ENCODE measurements around the gene ANKS1B. TPM values are rescaled to one million over a fixed set of nuclear protein-coding genes. Genes with fewer than 3 reads are reported as not detected.

ANKS1B gene
- total and polyA plus RNA-seq, 2 of the 4 experiments (the other 2 are of a cell fraction), result 0.17 to 0.18 TPM

DNA sequence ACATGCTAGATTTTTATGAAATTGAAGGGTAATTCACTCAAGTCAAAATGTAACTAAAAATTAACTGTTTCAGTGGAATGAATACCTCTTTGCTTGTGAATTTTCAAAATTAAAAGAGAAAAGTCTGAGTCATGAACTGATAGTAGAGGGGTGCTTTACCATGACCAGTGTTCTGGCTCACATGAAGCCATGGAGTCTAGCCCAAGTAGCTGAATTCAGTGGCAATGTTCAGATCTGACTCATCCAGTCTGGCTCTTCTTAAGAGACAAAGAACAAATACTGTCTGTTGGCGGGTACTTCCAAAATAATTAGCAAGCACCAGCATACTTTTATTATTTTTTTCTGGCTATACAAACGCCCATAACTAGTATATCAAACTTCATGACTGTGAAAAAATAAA is 703.5 kb downstream of the ANKS1B start:
- POLR2A ChIA-PET (ENCODE audit: unreplicated experiment), result no interaction called here
- no peak overlapping the region for H2BK120ac ChIP-seq (ENCODE audit: low read depth, low read length)
- no peak overlapping the region for H3K4ac ChIP-seq (ENCODE audit: low read depth, low read length)
- H2AFZ ChIP-seq (replicated peaks; ENCODE audit: low read length, poor library complexity), result no peak overlapping the region
- H3K79me1 ChIP-seq (ENCODE audit: low read depth in 1 of 2, low read length in 2 of 2), result no peaks in the 10 kb centered on the region
- no TSS peak for BruUV-seq (replicated peaks)
- peaks cover 7% of the 10 kb centered on the region for H3K9me3 ChIP-seq (ENCODE audit: control insufficient read depth, insufficient read depth, low read length)
- H2BK5ac ChIP-seq (ENCODE audit: low read depth, low read length, poor library complexity, severe bottlenecking), result no peak overlapping the region
- H3K27me3 ChIP-seq (ENCODE audit: control insufficient read depth, insufficient read depth, low read length), result no peaks in the 10 kb centered on the region
- no peak overlapping the region for H2BK15ac ChIP-seq (ENCODE audit: low read depth, low read length)
- no peak overlapping the region for H2AK5ac ChIP-seq (ENCODE audit: low read depth, low read length)
- H4K8ac ChIP-seq (ENCODE audit: low read depth in 2 of 2, low read length in 2 of 2), result no peak overlapping the region
- no peak overlapping the region for H4K5ac ChIP-seq (ENCODE audit: low read depth, low read length)
- ATAC-seq (ENCODE audit: low read depth) (no peak), DNase-seq (no peak)
- CTCF ChIA-PET, result no interaction called here
- H3K36me3 ChIP-seq (ENCODE audit: control insufficient read depth, insufficient read depth, low read length), result no peaks in the 10 kb centered on the region
- intact Hi-C loops (cut with micrococcal nuclease) (no loop called here), in situ Hi-C loops (cut with MboI; ENCODE audit: low sequenced_read_pairs) (no loop called here), dilution Hi-C loops (cut with HindIII; ENCODE audit: low sequenced_read_pairs, unreplicated experiment) (no loop called here)
- WGBS, 2 experiments (ENCODE audit: extremely low coverage in 2 of 2, insufficient read length in 1 of 2), result no CpG with 5 or more reads among the region's 2 CpGs
- H3K23ac ChIP-seq (ENCODE audit: low read depth, low read length), result no peak overlapping the region
- H3K4me1 ChIP-seq (ENCODE audit: control insufficient read depth, insufficient read depth, low read length), result no peaks in the 10 kb centered on the region
- H3K9me1 ChIP-seq (ENCODE audit: insufficient read depth, low read length), result no peaks in the 10 kb centered on the region
- no peak overlapping the region for H4K91ac ChIP-seq (ENCODE audit: insufficient read depth, low read depth, low read length)
- TF ChIP-seq CHD1 (IDR thresholded peaks at IDR 0.05; ENCODE audit: low read depth, low read length) (no peak), CEBPB (IDR thresholded peaks at IDR 0.05; ENCODE audit: low read depth, low read length) (no peak), MAFK (IDR thresholded peaks at IDR 0.05; ENCODE audit: low read depth, low read length) (no peak), RAD21 (IDR thresholded peaks at IDR 0.05; ENCODE audit: low read length) (no peak), FOS (IDR thresholded peaks at IDR 0.05; ENCODE audit: low read depth, low read length) (no peak), RCOR1 (IDR thresholded peaks at IDR 0.05; ENCODE audit: insufficient replicate concordance, low read length) (no peak), SMC3 (IDR thresholded peaks at IDR 0.05; ENCODE audit: low read depth, low read length) (no peak), POLR2A (IDR thresholded peaks at IDR 0.05; ENCODE audit: low read depth, low read length) (no peak), MAZ (IDR thresholded peaks at IDR 0.05; ENCODE audit: borderline replicate concordance, low read depth, low read length) (no peak), NFE2L2 (IDR thresholded peaks at IDR 0.05; ENCODE audit: low read depth, low read length) (no peak), MXI1 (IDR thresholded peaks at IDR 0.05; ENCODE audit: borderline replicate concordance, low read depth, low read length) (no peak), RFX5 (IDR thresholded peaks at IDR 0.05; ENCODE audit: low read depth, low read length) (no peak), BHLHE40 (IDR thresholded peaks at IDR 0.05; ENCODE audit: low read depth, low read length) (no peak)
- TF ChIP-seq, protein P1, sequence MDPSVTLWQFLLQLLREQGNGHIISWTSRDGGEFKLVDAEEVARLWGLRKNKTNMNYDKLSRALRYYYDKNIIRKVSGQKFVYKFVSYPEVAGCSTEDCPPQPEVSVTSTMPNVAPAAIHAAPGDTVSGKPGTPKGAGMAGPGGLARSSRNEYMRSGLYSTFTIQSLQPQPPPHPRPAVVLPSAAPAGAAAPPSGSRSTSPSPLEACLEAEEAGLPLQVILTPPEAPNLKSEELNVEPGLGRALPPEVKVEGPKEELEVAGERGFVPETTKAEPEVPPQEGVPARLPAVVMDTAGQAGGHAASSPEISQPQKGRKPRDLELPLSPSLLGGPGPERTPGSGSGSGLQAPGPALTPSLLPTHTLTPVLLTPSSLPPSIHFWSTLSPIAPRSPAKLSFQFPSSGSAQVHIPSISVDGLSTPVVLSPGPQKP (IDR thresholded peaks at IDR 0.05; ENCODE audit: borderline replicate concordance, low read depth, low read length), result no peak
- TF ChIP-seq, protein P2, sequence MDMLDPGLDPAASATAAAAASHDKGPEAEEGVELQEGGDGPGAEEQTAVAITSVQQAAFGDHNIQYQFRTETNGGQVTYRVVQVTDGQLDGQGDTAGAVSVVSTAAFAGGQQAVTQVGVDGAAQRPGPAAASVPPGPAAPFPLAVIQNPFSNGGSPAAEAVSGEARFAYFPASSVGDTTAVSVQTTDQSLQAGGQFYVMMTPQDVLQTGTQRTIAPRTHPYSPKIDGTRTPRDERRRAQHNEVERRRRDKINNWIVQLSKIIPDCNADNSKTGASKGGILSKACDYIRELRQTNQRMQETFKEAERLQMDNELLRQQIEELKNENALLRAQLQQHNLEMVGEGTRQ (IDR thresholded peaks at IDR 0.05; ENCODE audit: low read depth, low read length), result no peak
- TF ChIP-seq, protein P3, sequence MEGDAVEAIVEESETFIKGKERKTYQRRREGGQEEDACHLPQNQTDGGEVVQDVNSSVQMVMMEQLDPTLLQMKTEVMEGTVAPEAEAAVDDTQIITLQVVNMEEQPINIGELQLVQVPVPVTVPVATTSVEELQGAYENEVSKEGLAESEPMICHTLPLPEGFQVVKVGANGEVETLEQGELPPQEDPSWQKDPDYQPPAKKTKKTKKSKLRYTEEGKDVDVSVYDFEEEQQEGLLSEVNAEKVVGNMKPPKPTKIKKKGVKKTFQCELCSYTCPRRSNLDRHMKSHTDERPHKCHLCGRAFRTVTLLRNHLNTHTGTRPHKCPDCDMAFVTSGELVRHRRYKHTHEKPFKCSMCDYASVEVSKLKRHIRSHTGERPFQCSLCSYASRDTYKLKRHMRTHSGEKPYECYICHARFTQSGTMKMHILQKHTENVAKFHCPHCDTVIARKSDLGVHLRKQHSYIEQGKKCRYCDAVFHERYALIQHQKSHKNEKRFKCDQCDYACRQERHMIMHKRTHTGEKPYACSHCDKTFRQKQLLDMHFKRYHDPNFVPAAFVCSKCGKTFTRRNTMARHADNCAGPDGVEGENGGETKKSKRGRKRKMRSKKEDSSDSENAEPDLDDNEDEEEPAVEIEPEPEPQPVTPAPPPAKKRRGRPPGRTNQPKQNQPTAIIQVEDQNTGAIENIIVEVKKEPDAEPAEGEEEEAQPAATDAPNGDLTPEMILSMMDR (conservative IDR thresholded peaks at IDR 0.05; ENCODE audit: low read depth, low read length), result no peak
- H4K20me1 ChIP-seq (ENCODE audit: insufficient read depth, low read length), result no peaks in the 10 kb centered on the region
- H3K4me3 ChIP-seq (ENCODE audit: insufficient read depth, low read depth, low read length), result no peak overlapping the region
- H3K14ac ChIP-seq (replicated peaks; ENCODE audit: low read depth, low read length), result no peak overlapping the region
- H3K18ac ChIP-seq (ENCODE audit: low read depth, low read length), result no peak overlapping the region
- H2AK9ac ChIP-seq (replicated peaks; ENCODE audit: low read depth, low read length, poor library complexity), result no peak overlapping the region
- no peak overlapping the region for H3K4me2 ChIP-seq (ENCODE audit: low read depth, low read length)
- H2BK20ac ChIP-seq (ENCODE audit: low read depth, low read length), result no peak overlapping the region
- no peak overlapping the region for H3K9ac ChIP-seq (ENCODE audit: low read depth, low read length)
- no peak overlapping the region for H3K56ac ChIP-seq (ENCODE audit: extremely low read depth, insufficient read depth, low read length)
- no peak overlapping the region for H3K27ac ChIP-seq (ENCODE audit: insufficient read depth, low read length)

Data from IMR-90 (cell line).